H1 (cell line): ENCODE measurements around the gene FBXO21. TPM values are rescaled to one million over a fixed set of nuclear protein-coding genes. Genes with fewer than 3 reads are reported as not detected.

Experiments
- CTCF ChIA-PET: fragments of 300-600 bp; sonication (Branson Sonifier 250); formaldehyde crosslinking; loops from one replicate; lab custom pipeline; 2021; ENCODE audit not compliant: partially characterized antibody; lab: Charles Lee
- POLR2A ChIA-PET: fragments of 300-600 bp; sonication (Branson Sonifier 250); formaldehyde crosslinking; loops from one replicate; lab custom pipeline; 2021; ENCODE audit warnings: inconsistent platforms; ENCODE audit not compliant: partially characterized antibody; lab: Charles Lee
- DNase-seq, 2 experiments: peaks; one replicate each; pipeline versions ENCODE4 v3.0.0 to v3.0.0-alpha.2; 2010 to 2022; ENCODE audit warnings: low spot score in 2 of 2, low read depth in 1 of 2, mixed read lengths in 1 of 2
- FAIRE-seq: peaks from 2 replicates; lab custom pipeline; 2011; peaks lifted over from hg19 to GRCh38; lab: Jason Lieb, UNC
- H2AFZ ChIP-seq: 2 replicates; pipeline ENCODE4 v1.8.1; 2012; ENCODE audit warnings: low read length, inconsistent platforms
- H2AK5ac ChIP-seq: 2 replicates; pipeline ENCODE4 v1.6.1; 2013; ENCODE audit warnings: low read depth, low read length
- H2BK120ac ChIP-seq: replicated peaks from 2 replicates; pipeline ENCODE3; 2013; ENCODE audit warnings: low read depth, low read length, inconsistent platforms
- H2BK12ac ChIP-seq: 2 replicates; pipeline ENCODE4 v1.6.1; 2013; ENCODE audit warnings: low read depth, low read length
- H2BK15ac ChIP-seq: 2 replicates; pipeline ENCODE4 v1.6.1; 2013; ENCODE audit warnings: low read length
- H2BK20ac ChIP-seq: 2 replicates; pipeline ENCODE4 v1.6.1; 2013; ENCODE audit warnings: low read length
- H2BK5ac ChIP-seq: 2 replicates; pipeline ENCODE4 v1.6.1; 2013; ENCODE audit warnings: low read depth, low read length
- H3K14ac ChIP-seq: 2 replicates; pipeline ENCODE4 v1.6.1; 2013; ENCODE audit warnings: inconsistent platforms; ENCODE audit not compliant: insufficient read length
- H3K18ac ChIP-seq: 2 replicates; pipeline ENCODE4 v1.6.1; 2013; ENCODE audit warnings: low read length; ENCODE audit errors: extremely low read depth
- H3K23ac ChIP-seq: 2 replicates; pipeline ENCODE4 v1.6.1; 2013; ENCODE audit warnings: inconsistent platforms; ENCODE audit not compliant: insufficient read length
- H3K23me2 ChIP-seq: 2 replicates; pipeline ENCODE4 v1.6.1; 2013; ENCODE audit warnings: low read depth, low read length
- H3K27ac ChIP-seq: 2 replicates; pipeline ENCODE4 v1.6.1; 2011; ENCODE audit warnings: low read depth, low read length, inconsistent platforms
- H3K27me3 ChIP-seq, 4 experiments: replicated peaks in 1 of 4; 1 replicate in 1 of 4; 2 replicates in 3 of 4; pipeline versions ENCODE4 v1.6.1 to v1.8.1; 2011 to 2013; ENCODE audit warnings: low read length in 3 of 4, mild to moderate bottlenecking in 3 of 4, inconsistent platforms in 2 of 4, mixed read lengths in 2 of 4, moderate library complexity in 1 of 4; ENCODE audit not compliant: control insufficient read depth in 3 of 4, insufficient read depth in 3 of 4; ENCODE audit errors: extremely low read depth in 1 of 4
- H3K36me3 ChIP-seq, 4 experiments: 2 replicates each; pipeline versions ENCODE4 v1.6.1 to v1.8.1; 2011 to 2013; ENCODE audit warnings: mild to moderate bottlenecking in 4 of 4, low read length in 3 of 4, moderate library complexity in 2 of 4, control low read depth in 1 of 4, inconsistent platforms in 1 of 4; ENCODE audit not compliant: insufficient read depth in 4 of 4, control insufficient read depth in 2 of 4
- H3K4ac ChIP-seq: replicated peaks from 2 replicates; pipeline ENCODE3; 2013; ENCODE audit warnings: low read length, low read depth, mixed read lengths, inconsistent platforms; ENCODE audit not compliant: insufficient read length
- H3K4me1 ChIP-seq, 4 experiments: replicated peaks in 1 of 4; 1 replicate in 1 of 4; 2 replicates in 3 of 4; pipeline versions ENCODE4 v1.6.1 to v1.8.1; 2011 to 2013; ENCODE audit warnings: low read length in 3 of 4, inconsistent platforms in 2 of 4, mixed read lengths in 1 of 4; ENCODE audit not compliant: insufficient read depth in 4 of 4, control insufficient read depth in 3 of 4
- H3K4me2 ChIP-seq, 2 experiments: 2 replicates each; pipeline versions ENCODE4 v1.6.1 to v1.8.1; 2011 to 2013; ENCODE audit warnings: low read depth in 2 of 2, low read length in 2 of 2, control low read depth in 1 of 2, inconsistent platforms in 1 of 2, mild to moderate bottlenecking in 1 of 2; ENCODE audit not compliant: insufficient read depth in 1 of 2
- H3K4me3 ChIP-seq, 4 experiments: fragments of 200-600, 300-600 bp in 1 of 4; sonication (generic), shearing (Covaris generic), sonication (Bioruptor Twin) in 1 of 4; 2 replicates each; pipeline versions ENCODE4 v1.5.1 to v1.8.1; 2011 to 2016; ENCODE audit warnings: low read length in 4 of 4, low read depth in 3 of 4, control low read depth in 2 of 4, inconsistent platforms in 2 of 4, mild to moderate bottlenecking in 2 of 4, mixed read lengths in 1 of 4, moderate library complexity in 1 of 4; ENCODE audit not compliant: insufficient read depth in 2 of 4; ENCODE audit errors: extremely low read depth in 1 of 4
- H3K56ac ChIP-seq: replicated peaks from 2 replicates; pipeline ENCODE3; 2013; ENCODE audit warnings: low read depth, mild to moderate bottlenecking, mixed read lengths, low read length, inconsistent platforms; ENCODE audit not compliant: insufficient read length
- H3K79me1 ChIP-seq: 2 replicates; pipeline ENCODE4 v1.6.1; 2013; ENCODE audit warnings: low read depth, low read length, control low read depth
- H3K79me2 ChIP-seq, 2 experiments: 2 replicates each; pipeline versions ENCODE4 v1.6.1 to v1.8.1; 2012 to 2013; ENCODE audit warnings: low read length in 2 of 2, mild to moderate bottlenecking in 2 of 2, inconsistent platforms in 1 of 2; ENCODE audit not compliant: insufficient read depth in 2 of 2, control insufficient read depth in 1 of 2
- H3K9ac ChIP-seq, 4 experiments: replicated peaks in 1 of 4; 1 replicate in 1 of 4; 2 replicates in 3 of 4; pipeline versions ENCODE4 v1.6.1 to v1.8.1; 2011 to 2013; ENCODE audit warnings: low read depth in 3 of 4, low read length in 3 of 4, control low read depth in 2 of 4, mild to moderate bottlenecking in 2 of 4, moderate library complexity in 2 of 4, inconsistent platforms in 1 of 4; ENCODE audit errors: extremely low read depth in 1 of 4
- H3K9me3 ChIP-seq, 2 experiments: 2 replicates each; pipeline versions ENCODE4 v1.6.1 to v1.8.1; 2012 to 2013; ENCODE audit warnings: mild to moderate bottlenecking in 2 of 2, moderate library complexity in 2 of 2, control low read depth in 1 of 2, inconsistent platforms in 1 of 2, low read depth in 1 of 2, low read length in 1 of 2, mixed read lengths in 1 of 2; ENCODE audit not compliant: insufficient read depth in 2 of 2
- H4K20me1 ChIP-seq, 2 experiments: replicated peaks in 1 of 2; 2 replicates each; pipeline versions ENCODE3 to v1.8.1; 2011 to 2013; ENCODE audit warnings: inconsistent platforms in 2 of 2, low read length in 2 of 2, mild to moderate bottlenecking in 1 of 2; ENCODE audit not compliant: insufficient read depth in 2 of 2, control insufficient read depth in 1 of 2
- H4K5ac ChIP-seq: 2 replicates; pipeline ENCODE4 v1.6.1; 2013; ENCODE audit warnings: low read length, low read depth, mixed read lengths, inconsistent platforms; ENCODE audit not compliant: insufficient read length
- H4K8ac ChIP-seq: 2 replicates; pipeline ENCODE4 v1.8.0; 2013; ENCODE audit warnings: mild to moderate bottlenecking, moderate library complexity, low read length, inconsistent platforms; ENCODE audit not compliant: insufficient read depth; ENCODE audit errors: extremely low read depth
- H4K91ac ChIP-seq: replicated peaks from 2 replicates; pipeline ENCODE3; 2013; ENCODE audit warnings: low read length, mixed read lengths, inconsistent platforms; ENCODE audit not compliant: insufficient read length
- CEBPB ChIP-seq: IDR thresholded peaks from 2 replicates; pipeline ENCODE4 v1.6.1; 2012; ENCODE audit warnings: low read depth, low read length
- CHD2 ChIP-seq: IDR thresholded peaks from 2 replicates; pipeline ENCODE4 v1.6.1; 2012; ENCODE audit warnings: low read length, improper control_type of control experiment
- HDAC6 ChIP-seq: IDR thresholded peaks from one replicate; pipeline ENCODE4 v1.7.1; 2012; ENCODE audit warnings: low read depth, mild to moderate bottlenecking, inconsistent platforms, low read length, moderate library complexity
- MAFK ChIP-seq: IDR thresholded peaks from 2 replicates; pipeline ENCODE4 v1.6.1; 2012; ENCODE audit warnings: low read depth, mild to moderate bottlenecking, improper control_type of control experiment, low read length
- NRF1 ChIP-seq: IDR thresholded peaks from 2 replicates; pipeline ENCODE4 v1.6.1; 2011; ENCODE audit warnings: mild to moderate bottlenecking, low read depth, low read length, improper control_type of control experiment
- RAD21 ChIP-seq, 2 experiments: IDR thresholded peaks in 1 of 2; conservative IDR thresholded peaks in 1 of 2; 2 replicates each; pipeline ENCODE4 v1.6.1; 2011; ENCODE audit warnings: low read depth in 2 of 2, low read length in 2 of 2, improper control_type of control experiment in 1 of 2, inconsistent platforms in 1 of 2, mild to moderate bottlenecking in 1 of 2, moderate library complexity in 1 of 2
- TEAD4 ChIP-seq: IDR thresholded peaks from 2 replicates; pipeline ENCODE4 v1.6.1; 2012; ENCODE audit warnings: low read depth, low read length, inconsistent platforms, mixed read lengths
- USF2 ChIP-seq: IDR thresholded peaks from 2 replicates; pipeline ENCODE4 v1.6.1; 2011; ENCODE audit warnings: low read length, improper control_type of control experiment
- YY1 ChIP-seq: IDR thresholded peaks from 2 replicates; pipeline ENCODE4 v1.6.1; 2011; ENCODE audit warnings: low read depth, mild to moderate bottlenecking, low read length
- WGBS, 2 experiments: shearing (Covaris generic) in 1 of 2; methylation state at CpG; one replicate each; pipeline versions ENCODE4 v1.1.6 to v1.1.7; 2013 to 2015; ENCODE audit warnings: low lambda C conversion rate in 2 of 2, mixed read lengths in 2 of 2, inconsistent platforms in 1 of 2, low coverage in 1 of 2, missing lambda C conversion rate in 1 of 2; ENCODE audit not compliant: insufficient replicate concordance in 2 of 2, insufficient coverage in 1 of 2, insufficient read length in 1 of 2; ENCODE audit errors: extremely low coverage in 1 of 2, missing lambda C conversion rate in 1 of 2; 5-methylcytosine and 5-hydroxymethylcytosine counted together
- polyA plus RNA-seq, 7 experiments: library from polyadenylated mRNA; depleted of rRNA in 3 of 7; stranded (reverse) in 5 of 7; unstranded in 2 of 7; fragments of >200 nt in 5 of 7; fragments of 200-250 nt in 2 of 7; gene quantifications; 1 replicate in 5 of 7; 2 replicates in 1 of 7; 4 replicates in 1 of 7; pipeline versions ENCODE4 v1.2.1 to v1.2.3, GENCODE V29; 2011 to 2013; ENCODE audit warnings: missing spikeins in 2 of 7, mixed read lengths in 2 of 7
- total RNA-seq: library from RNA; stranded (reverse); fragmentation: NEBNext Ultra II Directional; extraction: Animal tissue kit (Norgen Biotek cat#: 25700); gene quantifications from 2 replicates; pipeline ENCODE4 v1.2.1, GENCODE V29; 2021
- TF ChIP-seq, protein P1 (sequence below), 3 experiments: IDR thresholded peaks; 1 replicate in 2 of 3; 2 replicates in 1 of 3; pipeline versions ENCODE4 v1.5.1 to v1.6.1; 2011; ENCODE audit warnings: low read length in 3 of 3, mild to moderate bottlenecking in 3 of 3, inconsistent platforms in 2 of 3, low read depth in 1 of 3, moderate library complexity in 1 of 3; ENCODE audit not compliant: insufficient read depth in 1 of 3; ENCODE audit errors: control extremely low read depth in 1 of 3

The FBXO21 gene
- total and polyA plus RNA-seq, 2 of the 8 experiments (the other 6 are each of a cell fraction or from before 2014, with no cell fraction given) = 57.0 to 80.6 TPM

GRCh38 chr12:117231750-117232149 is 41.5 kb upstream of the FBXO21 start:
- Histone ChIP-seq H3K4me1 (peaks cover 6 to 10% (median 8%) of the 10 kb centered on the region in 4 experiments; a peak in 4 of 7 replicates), H3K4me2 (no peak overlapping the region), H4K5ac (no peak overlapping the region), H3K23me2 (peaks cover 4% of the 10 kb centered on the region; the same call in 1 of the 2 replicates)
- no peak for FAIRE-seq
- TF ChIP-seq CEBPB = no peak
- TF ChIP-seq HDAC6 = no peak
- no peak for TF ChIP-seq USF2
- peak; percentile 40 to 57 for TF ChIP-seq RAD21 (IDR thresholded peaks at IDR 0.05 in 1 of 2, conservative IDR thresholded peaks at IDR 0.05 in 1 of 2; ENCODE audit: low read depth in 2 of 2, low read length in 2 of 2)
- TF ChIP-seq MAFK = no peak
- no peak for TF ChIP-seq CHD2
- TF ChIP-seq NRF1 = no peak
- TF ChIP-seq, protein P1, sequence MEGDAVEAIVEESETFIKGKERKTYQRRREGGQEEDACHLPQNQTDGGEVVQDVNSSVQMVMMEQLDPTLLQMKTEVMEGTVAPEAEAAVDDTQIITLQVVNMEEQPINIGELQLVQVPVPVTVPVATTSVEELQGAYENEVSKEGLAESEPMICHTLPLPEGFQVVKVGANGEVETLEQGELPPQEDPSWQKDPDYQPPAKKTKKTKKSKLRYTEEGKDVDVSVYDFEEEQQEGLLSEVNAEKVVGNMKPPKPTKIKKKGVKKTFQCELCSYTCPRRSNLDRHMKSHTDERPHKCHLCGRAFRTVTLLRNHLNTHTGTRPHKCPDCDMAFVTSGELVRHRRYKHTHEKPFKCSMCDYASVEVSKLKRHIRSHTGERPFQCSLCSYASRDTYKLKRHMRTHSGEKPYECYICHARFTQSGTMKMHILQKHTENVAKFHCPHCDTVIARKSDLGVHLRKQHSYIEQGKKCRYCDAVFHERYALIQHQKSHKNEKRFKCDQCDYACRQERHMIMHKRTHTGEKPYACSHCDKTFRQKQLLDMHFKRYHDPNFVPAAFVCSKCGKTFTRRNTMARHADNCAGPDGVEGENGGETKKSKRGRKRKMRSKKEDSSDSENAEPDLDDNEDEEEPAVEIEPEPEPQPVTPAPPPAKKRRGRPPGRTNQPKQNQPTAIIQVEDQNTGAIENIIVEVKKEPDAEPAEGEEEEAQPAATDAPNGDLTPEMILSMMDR (IDR thresholded peaks at IDR 0.05; ENCODE audit: control extremely low read depth in 1 of 3, insufficient read depth in 1 of 3, low read depth in 1 of 3, low read length in 3 of 3) = peak; percentile 64 to 98 (median 75)
- TF ChIP-seq YY1 = peak; percentile 79; the same call in 1 of the 2 replicates
- TF ChIP-seq TEAD4 = no peak
- TF ChIP-seq, all 59 proteins: peak for 3
- no peaks in the 10 kb centered on the region for H3K79me1 ChIP-seq
- H4K91ac ChIP-seq = no peak overlapping the region
- H3K4ac ChIP-seq = no peak overlapping the region
- 91% methylated on average over 11 of the region's 11 CpGs; no CpG with 5 or more reads in 1 of the 2 experiments for WGBS, 2 experiments
- no peak overlapping the region for H3K9ac ChIP-seq
- H2BK120ac ChIP-seq = no peak overlapping the region
- H3K23ac ChIP-seq = no peak overlapping the region
- no peaks in the 10 kb centered on the region for H3K9me3 ChIP-seq
- H2AFZ ChIP-seq = no peak overlapping the region
- H4K8ac ChIP-seq = peak overlapping the region; percentile 12; the same call in 1 of the 2 replicates
- CTCF ChIA-PET = interaction anchor here (0.5 to 5.0 kb wide), 26 partner anchors 9 to 625 kb away, joined by 3 to 65 read pairs (median 4); no protein-coding TSS in a partner anchor
- no peak overlapping the region for H3K27ac ChIP-seq
- no peak overlapping the region for H2BK5ac ChIP-seq
- peak in 1 of 2 experiments; percentile 73 for DNase-seq
- POLR2A ChIA-PET = no interaction called here
- no peak overlapping the region for H2BK20ac ChIP-seq
- peak overlapping the region; percentile 66; the same call in 1 of the 2 replicates for H2AK5ac ChIP-seq
- no peak overlapping the region for H3K14ac ChIP-seq
- no peaks in the 10 kb centered on the region for H3K27me3 ChIP-seq
- H3K79me2 ChIP-seq = no peaks in the 10 kb centered on the region
- H3K56ac ChIP-seq = no peak overlapping the region
- no peak overlapping the region for H2BK15ac ChIP-seq
- H2BK12ac ChIP-seq = no peak overlapping the region
- no peaks in the 10 kb centered on the region for H3K36me3 ChIP-seq
- no peak overlapping the region for H3K18ac ChIP-seq
- H3K4me3 ChIP-seq = no peak overlapping the region
- peaks cover 0 to 1% of the 10 kb centered on the region in 2 experiments for H4K20me1 ChIP-seq
